GM21423 (cell line): ENCODE measurements around the gene DBNDD1.
"Not testable (repeated sequence)": the region's sequence is repeated elsewhere in the genome, so short reads cannot be mapped to it uniquely, and the experiment has no call there.

Experiments
- ATAC-seq: cut with Tn5 transposase; IDR thresholded peaks from one replicate; pipeline ENCODE4 v1.9.1; 2021; ENCODE audit warnings: mild to moderate bottlenecking, moderate library complexity; ENCODE audit not compliant: unreplicated experiment

Gene DBNDD1

DNA sequence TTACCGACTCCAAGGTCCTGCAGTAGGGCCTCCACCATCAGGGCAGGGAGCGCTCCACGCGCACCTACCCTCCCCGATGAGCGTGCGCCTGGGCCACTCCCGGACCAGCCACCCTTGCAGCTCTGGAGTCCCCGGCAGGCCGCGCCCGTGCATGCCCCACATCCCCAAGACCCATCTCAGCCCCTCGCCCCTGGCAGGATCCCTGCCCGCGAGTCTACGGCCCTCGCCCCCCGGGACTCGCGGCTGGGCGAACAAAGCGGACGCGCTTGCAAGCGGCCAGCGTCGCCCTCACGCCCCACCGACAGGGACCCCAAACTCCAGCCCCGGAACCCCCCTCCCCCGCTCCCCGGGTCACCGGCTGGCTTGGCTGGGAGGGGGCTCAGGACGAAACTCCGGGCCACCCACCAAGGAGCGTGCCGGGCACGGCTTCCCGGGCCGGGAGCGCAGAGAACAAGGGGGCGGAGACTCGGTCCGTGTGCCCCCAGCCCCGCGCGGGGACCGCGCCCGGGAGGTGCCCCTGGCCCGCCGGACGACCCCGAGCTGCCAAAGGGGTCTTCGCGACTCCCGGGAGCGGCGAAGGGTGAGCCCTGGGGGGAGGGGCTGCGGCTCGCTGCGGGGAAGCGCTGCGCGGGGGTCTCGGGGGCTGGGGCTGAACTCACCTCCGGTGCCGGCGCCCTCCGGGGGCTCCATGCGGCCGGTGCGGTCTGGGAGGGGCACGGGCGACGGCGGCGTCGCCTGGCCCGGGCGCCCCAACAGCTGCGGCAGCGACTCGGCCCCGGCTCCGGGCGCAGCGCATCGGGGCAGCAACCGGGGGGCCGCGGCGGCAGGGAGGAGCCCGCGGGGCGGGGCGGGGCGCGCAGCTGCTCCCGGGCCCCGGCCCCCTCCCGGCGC, at the start of gene DBNDD1:
Gene DBNDD1 (minus strand): TSS at position 805 of the 891 bp plus-strand sequence. CDS start 115 bp downstream, at position 690.
- ATAC-seq, result no peak

GRCh38 chr16:90061437-90061836, 42.2 kb upstream of the DBNDD1 start:
- ATAC-seq, result no peak

DNA sequence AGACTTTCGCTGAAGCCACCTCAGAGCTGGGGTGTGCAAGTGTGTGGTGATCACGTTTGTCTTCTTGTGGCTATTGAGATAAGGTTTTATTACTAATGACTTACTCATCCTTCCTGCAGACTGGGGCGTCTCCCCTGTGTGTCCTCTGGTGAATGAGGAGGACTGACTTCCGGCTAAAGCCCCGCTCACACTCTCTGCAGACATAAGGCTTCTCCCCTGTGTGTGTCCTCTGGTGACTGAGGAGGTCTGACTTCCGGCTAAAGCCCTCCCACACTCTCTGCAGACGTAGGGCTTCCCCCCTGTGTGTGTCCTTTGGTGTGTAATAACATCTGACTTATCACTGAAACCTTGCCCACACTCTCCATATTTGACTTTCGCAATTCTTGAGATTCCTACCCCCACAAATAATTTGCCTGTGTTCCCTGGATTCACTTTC, 38.5 kb upstream of the DBNDD1 start:
- ATAC-seq, result no peak

GRCh38 chr16:90056521-90056920, 37.3 kb upstream of the DBNDD1 start:
- ATAC-seq, result not testable (repeated sequence)

DNA sequence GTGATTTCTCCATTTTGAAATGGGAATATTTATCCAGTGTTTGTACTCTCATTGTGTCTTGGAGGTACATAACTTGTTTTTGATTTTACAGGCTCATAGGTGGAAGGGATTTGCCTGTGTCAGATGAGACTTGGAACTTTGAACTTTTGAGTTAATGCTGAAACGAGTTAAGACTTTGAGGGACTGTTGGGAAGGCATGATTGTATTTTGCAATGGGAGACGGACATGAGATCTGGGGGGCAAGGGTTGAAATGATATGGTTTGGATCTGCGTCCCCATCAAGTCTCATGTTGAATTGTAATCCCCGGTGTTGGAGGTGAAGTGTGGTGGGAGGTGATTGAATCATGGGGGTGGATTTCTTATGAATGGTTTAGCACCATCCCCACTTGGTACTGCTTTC, 36.1 kb upstream of the DBNDD1 start:
- ATAC-seq, result no peak

DNA sequence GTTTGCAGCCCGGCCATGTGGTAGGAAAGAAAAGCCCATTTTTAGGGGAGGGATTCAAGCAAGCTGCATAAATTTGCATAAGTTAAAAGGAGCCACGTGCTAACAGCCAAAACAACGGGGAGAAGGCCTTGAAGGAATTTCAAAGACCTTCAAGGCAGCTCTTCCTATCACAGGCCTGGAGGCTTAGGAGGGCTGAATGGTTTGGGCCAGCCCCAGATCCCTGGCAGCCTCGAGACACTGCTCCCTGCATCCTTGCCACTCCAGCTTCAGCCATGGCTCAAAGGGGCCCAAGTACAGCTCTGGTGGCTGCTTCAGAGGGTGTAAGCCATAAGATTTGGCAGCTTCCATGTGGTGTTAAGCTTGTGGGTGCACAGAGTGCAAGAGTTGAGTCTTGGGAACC, 35.3 kb upstream of the DBNDD1 start:
- no peak for ATAC-seq

- no peak for ATAC-seq
Observed at GRCh38 chr16:90053902-90054500, 34.7 kb upstream of the DBNDD1 start.

- no peak for ATAC-seq
Observed at GRCh38 chr16:90050969-90051368, 31.7 kb upstream of the DBNDD1 start.

- ATAC-seq, result no peak
Observed at GRCh38 chr16:90048737-90049330, 29.6 kb upstream of the DBNDD1 start.

GRCh38 chr16:90048347-90048722, 29.1 kb upstream of the DBNDD1 start:
- ATAC-seq, result no peak

GRCh38 chr16:90047714-90048346, 28.6 kb upstream of the DBNDD1 start:
- no peak for ATAC-seq

- no peak for ATAC-seq
Observed at GRCh38 chr16:90046971-90047713, 27.9 kb upstream of the DBNDD1 start.

- no peak for ATAC-seq
Observed at GRCh38 chr16:90046122-90046970, 27.1 kb upstream of the DBNDD1 start.

DNA sequence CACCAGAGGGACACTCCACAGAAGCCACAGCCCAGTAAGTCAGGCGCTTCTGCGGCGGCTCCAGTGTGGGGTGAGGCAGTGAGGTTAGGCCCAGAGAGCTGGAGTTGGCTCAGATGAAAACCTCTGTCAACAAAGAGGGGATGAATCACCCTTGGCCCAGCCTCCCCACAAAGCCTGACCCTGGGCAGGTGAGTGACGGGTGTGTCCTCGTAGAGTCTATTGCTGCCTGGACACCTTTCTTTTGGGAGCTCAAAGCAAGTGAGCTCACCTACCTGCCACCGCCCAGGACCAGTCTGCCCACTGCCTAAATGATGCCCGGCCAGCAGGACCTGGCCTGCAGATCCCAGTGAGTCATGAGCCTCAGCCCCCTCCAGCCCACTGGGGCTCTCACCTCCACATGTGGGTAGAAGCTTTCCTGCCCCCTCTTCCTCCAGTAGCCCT, 24.9 kb upstream of the DBNDD1 start:
- ATAC-seq, result no peak

GRCh38 chr16:90043526-90043925, 24.3 kb upstream of the DBNDD1 start:
- no peak for ATAC-seq

- ATAC-seq, result no peak
Observed at GRCh38 chr16:90042946-90043514, 23.8 kb upstream of the DBNDD1 start.

DNA sequence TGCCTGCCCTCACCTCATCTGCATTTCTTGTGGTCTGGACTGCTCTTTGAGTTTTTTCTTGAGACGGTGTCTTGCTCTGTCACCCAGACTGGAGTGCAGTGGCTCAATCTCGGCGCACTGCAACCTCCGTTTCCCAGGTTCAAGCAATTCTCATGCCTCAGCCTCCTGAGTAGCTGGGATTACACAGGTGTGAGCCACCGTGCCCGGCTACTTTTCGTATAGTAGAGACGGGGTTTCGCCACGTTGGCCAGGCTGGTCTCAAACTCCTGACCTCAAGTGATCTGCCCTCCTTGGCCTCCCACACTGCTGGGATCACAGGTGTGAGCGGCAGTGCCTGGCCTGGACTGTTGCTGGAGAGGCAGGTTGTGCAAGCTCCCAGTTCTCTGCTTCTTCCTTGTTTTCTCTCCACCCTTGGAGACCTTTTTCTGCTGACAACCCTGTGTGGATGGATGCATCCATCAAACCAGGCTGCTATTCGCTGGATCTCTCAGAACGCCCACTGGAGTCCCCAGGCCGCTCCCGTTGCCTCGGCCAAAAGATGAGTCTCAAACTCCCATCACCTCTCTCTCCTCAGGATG, 22.7 kb upstream of the DBNDD1 start:
- no peak for ATAC-seq

- ATAC-seq, result no peak
Observed at GRCh38 chr16:90040152-90041023, 21.1 kb upstream of the DBNDD1 start.
